ENCODE measurements around the gene CPEB3.

DNA sequence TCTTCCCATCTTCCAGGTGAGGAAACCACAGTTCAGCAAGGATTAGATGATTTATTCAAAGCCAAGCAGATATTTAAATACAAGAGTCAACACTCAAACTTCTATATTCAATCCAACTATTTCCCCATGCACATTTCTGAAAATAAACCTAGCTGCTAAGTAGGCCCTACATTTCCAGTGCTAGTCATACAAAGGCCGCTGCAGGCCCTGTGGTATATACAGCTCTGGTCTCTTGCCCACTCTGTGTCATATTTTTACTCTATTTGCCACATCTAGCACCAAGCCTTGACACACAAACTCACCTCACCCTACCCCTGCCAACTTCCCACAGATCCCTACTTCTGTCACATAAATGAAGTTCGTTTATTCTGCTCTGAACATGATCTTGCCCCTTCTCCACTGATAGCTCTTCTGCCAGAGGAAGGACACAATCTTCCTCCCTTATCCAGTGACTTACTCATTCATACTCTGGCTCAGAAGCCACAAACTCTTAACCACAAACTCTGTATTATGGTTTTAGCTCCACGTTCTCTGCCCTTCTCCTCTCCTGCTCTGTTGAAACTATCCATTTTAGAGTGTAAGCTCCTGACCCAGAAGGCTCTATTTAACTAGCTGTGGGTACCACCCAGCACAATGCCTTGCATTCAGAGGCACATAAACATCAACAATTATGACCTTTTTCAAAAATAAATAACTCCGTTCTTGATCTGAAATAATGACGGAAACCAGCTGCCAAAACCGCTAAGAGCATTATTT lies 180.7 kb downstream of the CPEB3 start:
- TF ChIP-seq CTCF (IDR thresholded peaks at IDR 0.05) (no peak), POLR2A (IDR thresholded peaks at IDR 0.05) (no peak)

Measured in body of pancreas (tissue), 4 donors.